ENCODE data around the gene C1orf198. TPM values are rescaled to one million over a fixed set of nuclear protein-coding genes. Genes with fewer than 3 reads are reported as not detected.

Gene C1orf198
- polyA plus RNA-seq, 2 of the 4 experiments (the other 2 are of a cell fraction) = 12.0 to 20.4 TPM

DNA sequence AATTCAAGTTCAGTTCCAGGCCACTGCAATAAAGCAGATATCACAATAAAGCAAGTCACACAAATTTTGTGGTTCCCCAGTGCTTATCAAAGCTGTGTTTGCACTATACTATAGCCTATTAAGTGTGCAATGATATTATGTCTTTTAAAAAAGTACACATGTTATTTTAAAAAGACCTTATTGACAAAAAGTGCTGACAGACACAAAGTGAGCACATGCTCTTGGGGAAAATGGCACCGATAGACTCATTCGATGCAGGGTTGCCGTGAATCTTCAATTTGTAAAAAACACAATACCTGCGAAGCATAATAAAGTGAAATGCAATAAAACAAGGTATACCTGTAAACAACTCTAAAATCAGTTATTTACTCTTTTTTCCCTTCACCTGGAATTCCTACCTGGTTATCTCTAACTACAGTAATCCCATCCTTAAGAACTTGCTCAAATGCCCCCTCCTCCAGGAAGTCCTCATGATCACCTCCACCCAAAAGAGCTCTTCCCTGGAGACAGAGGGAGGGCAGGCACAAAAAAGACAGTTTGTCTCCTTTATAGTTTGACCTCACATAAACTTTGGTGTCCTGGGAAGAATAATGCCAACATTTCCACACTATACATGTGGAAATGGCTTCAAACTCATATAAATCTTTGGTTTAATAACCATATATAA is 9.7 kb upstream of the C1orf198 start:
- DNase-seq (ENCODE audit: low read depth in 1 of 2, low spot score in 1 of 2) = no peak
- no peak for FAIRE-seq
- 92% methylated on average over 4 of the region's 4 CpGs for WGBS (ENCODE audit: missing lambda C conversion rate)
- no peaks in the 10 kb centered on the region; the same call in 2 of the 3 replicates for H3K9me3 ChIP-seq
- no peak overlapping the region for H3K4me2 ChIP-seq
- no peak overlapping the region for H3K4me3 ChIP-seq
- TF ChIP-seq HOXB5 (CRISPR knock-in tag; IDR thresholded peaks at IDR 0.05) (no peak), POLR2A (IDR thresholded peaks at IDR 0.05; ENCODE audit: low read length) (no peak), MAFK (IDR thresholded peaks at IDR 0.05; ENCODE audit: partially characterized antibody) (peak; percentile 64), ZNF302 (CRISPR knock-in tag; IDR thresholded peaks at IDR 0.05) (no peak), BHLHE40 (IDR thresholded peaks at IDR 0.05; ENCODE audit: low read depth, low read length) (no peak), ZFP36 (IDR thresholded peaks at IDR 0.05; ENCODE audit: borderline replicate concordance, partially characterized antibody) (peak; percentile 60), HOXA7 (CRISPR knock-in tag; IDR thresholded peaks at IDR 0.05) (no peak), EHF (CRISPR knock-in tag; IDR thresholded peaks at IDR 0.05) (no peak), SMC3 (IDR thresholded peaks at IDR 0.05) (no peak)
- TF ChIP-seq, protein P1, sequence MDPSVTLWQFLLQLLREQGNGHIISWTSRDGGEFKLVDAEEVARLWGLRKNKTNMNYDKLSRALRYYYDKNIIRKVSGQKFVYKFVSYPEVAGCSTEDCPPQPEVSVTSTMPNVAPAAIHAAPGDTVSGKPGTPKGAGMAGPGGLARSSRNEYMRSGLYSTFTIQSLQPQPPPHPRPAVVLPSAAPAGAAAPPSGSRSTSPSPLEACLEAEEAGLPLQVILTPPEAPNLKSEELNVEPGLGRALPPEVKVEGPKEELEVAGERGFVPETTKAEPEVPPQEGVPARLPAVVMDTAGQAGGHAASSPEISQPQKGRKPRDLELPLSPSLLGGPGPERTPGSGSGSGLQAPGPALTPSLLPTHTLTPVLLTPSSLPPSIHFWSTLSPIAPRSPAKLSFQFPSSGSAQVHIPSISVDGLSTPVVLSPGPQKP (IDR thresholded peaks at IDR 0.05; ENCODE audit: low read depth, low read length) = no peak
- ChIA-PET POLR2A (no interaction called here), CTCF (no interaction called here)
- H3K27ac ChIP-seq = no peak overlapping the region
- ATAC-seq = no peak
- H3K4me1 ChIP-seq = no peaks in the 10 kb centered on the region

- 81% methylated on average over 11 of the region's 14 CpGs for WGBS (ENCODE audit: missing lambda C conversion rate)
- ChIA-PET POLR2A (no interaction called here), CTCF (no interaction called here)
- Histone ChIP-seq H3K4me1 (no peaks in the 10 kb centered on the region), H3K4me2 (no peak overlapping the region), H3K4me3 (no peak overlapping the region), H3K9me3 (no peaks in the 10 kb centered on the region), H3K27ac (no peak overlapping the region)
- ATAC-seq (peak in 1 of 2 experiments; percentile 47; a peak in 2 of 6 replicates), FAIRE-seq (no peak), DNase-seq (ENCODE audit: low read depth in 1 of 2, low spot score in 1 of 2) (no peak)
- no peak for TF ChIP-seq ZNF302 (CRISPR knock-in tag; IDR thresholded peaks at IDR 0.05)
- no peak for TF ChIP-seq NPAS2 (CRISPR knock-in tag; IDR thresholded peaks at IDR 0.05; ENCODE audit: borderline replicate concordance)
- no peak for TF ChIP-seq MYC (IDR thresholded peaks at IDR 0.05; ENCODE audit: borderline replicate concordance, low read length)
- TF ChIP-seq FOSB (CRISPR knock-in tag; IDR thresholded peaks at IDR 0.05) = no peak
- TF ChIP-seq, protein P2, sequence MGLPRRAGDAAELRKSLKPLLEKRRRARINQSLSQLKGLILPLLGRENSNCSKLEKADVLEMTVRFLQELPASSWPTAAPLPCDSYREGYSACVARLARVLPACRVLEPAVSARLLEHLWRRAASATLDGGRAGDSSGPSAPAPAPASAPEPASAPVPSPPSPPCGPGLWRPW (IDR thresholded peaks at IDR 0.05) = no peak
- TF ChIP-seq JUN (IDR thresholded peaks at IDR 0.05) = no peak
- TF ChIP-seq ZSCAN20 (CRISPR knock-in tag; IDR thresholded peaks at IDR 0.05) = no peak
- no peak for TF ChIP-seq EHMT2 (IDR thresholded peaks at IDR 0.05; ENCODE audit: low read depth)
- no peak for TF ChIP-seq HOXA7 (CRISPR knock-in tag; IDR thresholded peaks at IDR 0.05)
- TF ChIP-seq RNF2 (IDR thresholded peaks at IDR 0.05; ENCODE audit: borderline replicate concordance, low read depth) = no peak
- TF ChIP-seq EHF (CRISPR knock-in tag; IDR thresholded peaks at IDR 0.05) = no peak
- no peak for TF ChIP-seq PHF8 (IDR thresholded peaks at IDR 0.05; ENCODE audit: borderline replicate concordance, low read depth)
- TF ChIP-seq, protein P3, sequence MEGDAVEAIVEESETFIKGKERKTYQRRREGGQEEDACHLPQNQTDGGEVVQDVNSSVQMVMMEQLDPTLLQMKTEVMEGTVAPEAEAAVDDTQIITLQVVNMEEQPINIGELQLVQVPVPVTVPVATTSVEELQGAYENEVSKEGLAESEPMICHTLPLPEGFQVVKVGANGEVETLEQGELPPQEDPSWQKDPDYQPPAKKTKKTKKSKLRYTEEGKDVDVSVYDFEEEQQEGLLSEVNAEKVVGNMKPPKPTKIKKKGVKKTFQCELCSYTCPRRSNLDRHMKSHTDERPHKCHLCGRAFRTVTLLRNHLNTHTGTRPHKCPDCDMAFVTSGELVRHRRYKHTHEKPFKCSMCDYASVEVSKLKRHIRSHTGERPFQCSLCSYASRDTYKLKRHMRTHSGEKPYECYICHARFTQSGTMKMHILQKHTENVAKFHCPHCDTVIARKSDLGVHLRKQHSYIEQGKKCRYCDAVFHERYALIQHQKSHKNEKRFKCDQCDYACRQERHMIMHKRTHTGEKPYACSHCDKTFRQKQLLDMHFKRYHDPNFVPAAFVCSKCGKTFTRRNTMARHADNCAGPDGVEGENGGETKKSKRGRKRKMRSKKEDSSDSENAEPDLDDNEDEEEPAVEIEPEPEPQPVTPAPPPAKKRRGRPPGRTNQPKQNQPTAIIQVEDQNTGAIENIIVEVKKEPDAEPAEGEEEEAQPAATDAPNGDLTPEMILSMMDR (IDR thresholded peaks at IDR 0.05) = no peak
- no peak for TF ChIP-seq NR3C1 (IDR thresholded peaks at IDR 0.05)
- TF ChIP-seq ESRRA (IDR thresholded peaks at IDR 0.05; ENCODE audit: borderline replicate concordance, low read length) = no peak
- TF ChIP-seq EP300 (IDR thresholded peaks at IDR 0.05) = no peak
- TF ChIP-seq, protein P4, sequence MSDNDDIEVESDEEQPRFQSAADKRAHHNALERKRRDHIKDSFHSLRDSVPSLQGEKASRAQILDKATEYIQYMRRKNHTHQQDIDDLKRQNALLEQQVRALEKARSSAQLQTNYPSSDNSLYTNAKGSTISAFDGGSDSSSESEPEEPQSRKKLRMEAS (IDR thresholded peaks at IDR 0.05) = no peak
- no peak for TF ChIP-seq RFX5 (IDR thresholded peaks at IDR 0.05)
- no peak for TF ChIP-seq BHLHE40 (IDR thresholded peaks at IDR 0.05; ENCODE audit: low read depth, low read length)
These were observed 9.0 kb upstream of the C1orf198 start for GRCh38 chr1:230877146-230877923.
